NCI-H1092 treated with DMSO at 0.1 percent for 48 hours (cell line): ENCODE results near the gene TMCC1.
"Not testable (repeated sequence)": the region's sequence is repeated elsewhere in the genome, so short reads cannot be mapped to it uniquely, and the experiment has no call there.

ENCODE experiments used
- DNase-seq: peaks from one replicate; lab custom pipeline; 2025; lab: John Stamatoyannopoulos, UW

The TMCC1 gene

GRCh38 chr3:129644836-129645235, 248.7 kb downstream of the TMCC1 start:
- DNase-seq, result no peak

DNA sequence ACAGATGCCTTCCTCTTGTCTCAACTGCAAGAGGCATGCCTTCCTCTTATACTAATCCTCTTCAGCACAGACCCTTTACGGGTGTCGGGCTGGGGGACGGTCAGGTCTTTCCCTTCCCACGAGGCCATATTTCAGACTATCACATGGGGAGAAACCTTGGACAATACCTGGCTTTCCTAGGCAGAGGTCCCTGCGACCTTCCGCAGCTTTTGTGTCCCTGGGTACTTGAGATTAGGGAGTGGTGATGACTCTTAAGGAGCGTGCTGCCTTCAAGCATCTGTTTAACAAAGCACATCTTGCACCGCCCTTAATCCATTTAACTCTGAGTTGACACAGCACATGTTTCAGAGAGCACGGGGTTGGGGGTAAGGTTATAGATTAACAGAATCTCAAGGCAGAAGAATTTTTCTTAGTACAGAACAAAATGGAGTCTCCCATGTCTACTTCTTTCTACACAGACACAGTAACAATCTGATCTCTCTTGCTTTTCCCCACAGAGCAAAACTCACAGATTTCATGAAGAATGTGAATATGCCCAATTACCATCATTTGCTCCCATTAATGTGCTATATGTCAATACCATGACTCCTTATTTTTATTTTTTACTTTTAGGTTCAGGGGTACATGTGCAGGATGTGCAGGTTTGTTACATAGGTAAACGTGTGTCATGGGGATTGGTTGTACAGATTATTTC, 251.8 kb downstream of the TMCC1 start:
- not testable (repeated sequence) for DNase-seq

- not testable (repeated sequence) for DNase-seq
Observed at GRCh38 chr3:129640985-129641384, 252.5 kb downstream of the TMCC1 start.

GRCh38 chr3:129638481-129638880, 255.0 kb downstream of the TMCC1 start:
- DNase-seq, result no peak

DNA sequence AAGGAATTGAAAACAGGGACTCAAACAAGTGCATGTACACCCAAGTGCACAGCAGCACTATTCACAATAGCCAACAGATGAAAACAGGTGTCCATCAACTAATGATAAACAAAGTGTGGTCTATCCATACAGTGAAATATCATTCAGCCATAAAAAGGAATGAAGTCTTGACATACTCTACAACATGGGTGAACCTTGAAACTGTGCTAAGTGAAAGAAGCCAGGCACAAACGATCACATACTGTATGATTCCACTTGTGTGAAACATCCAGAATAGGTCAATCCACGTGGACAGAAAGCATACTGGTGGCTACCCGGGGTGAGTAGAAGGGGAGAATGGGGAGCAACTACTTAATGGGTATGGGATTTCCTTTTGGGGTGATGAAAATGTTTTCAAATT, 257.4 kb downstream of the TMCC1 start:
- no peak for DNase-seq

DNA sequence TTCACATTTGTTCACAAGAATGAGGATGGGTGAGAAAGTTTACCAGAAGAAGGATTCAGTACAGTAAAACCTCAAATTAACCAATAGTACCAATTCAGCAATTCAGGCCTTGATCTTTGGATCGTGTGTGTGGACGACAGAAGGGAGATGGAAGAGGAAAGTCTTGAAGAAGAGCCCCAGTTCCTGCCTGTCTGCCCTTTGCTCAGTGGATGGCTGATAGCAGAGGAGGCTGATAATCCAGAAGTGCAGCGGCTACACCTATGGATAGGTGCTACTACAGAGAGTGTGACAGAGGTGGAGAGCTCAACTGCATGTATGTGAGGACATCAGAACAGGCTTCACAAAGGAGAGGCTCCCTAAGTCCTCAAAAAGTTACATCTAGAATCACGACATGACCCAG, 257.9 kb downstream of the TMCC1 start:
- no peak for DNase-seq

DNA sequence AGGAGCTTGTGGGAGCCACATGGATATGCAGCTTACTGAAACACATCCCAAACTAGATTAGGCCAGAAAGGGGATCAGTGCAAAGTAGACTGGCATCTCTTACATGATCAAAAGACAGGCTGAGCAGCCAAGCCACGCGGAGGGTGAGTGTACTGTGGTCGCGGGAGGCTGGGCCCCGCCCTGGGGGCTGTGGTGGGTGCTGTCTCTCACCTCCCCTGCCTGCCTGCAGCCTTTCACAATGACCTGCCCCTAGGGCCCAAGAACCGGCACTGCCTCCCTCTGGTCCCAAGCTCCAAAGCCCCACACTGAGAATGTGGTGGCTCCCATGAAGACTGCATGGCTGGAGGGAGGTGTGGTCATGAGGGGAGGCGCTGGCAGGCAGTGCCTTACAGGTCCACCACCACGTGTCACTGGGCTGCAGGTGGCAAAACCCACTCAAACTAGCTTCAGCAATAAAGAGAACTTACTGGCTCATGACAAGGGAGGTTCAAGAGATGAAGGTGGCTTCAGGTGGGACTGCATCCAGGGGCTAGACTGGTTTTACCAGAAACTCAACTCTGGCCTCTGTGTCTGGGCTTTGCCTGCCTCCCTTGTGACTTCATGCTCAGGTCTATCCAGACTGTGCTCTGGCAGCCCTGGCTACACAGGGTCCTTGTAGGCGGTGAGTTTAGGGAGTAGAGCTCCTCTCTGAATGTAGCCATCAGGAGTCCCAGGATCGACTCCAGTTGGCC, 259.6 kb downstream of the TMCC1 start:
- DNase-seq, result no peak

GRCh38 chr3:129632977-129633376, 260.5 kb downstream of the TMCC1 start:
- no peak for DNase-seq

- DNase-seq, result no peak
Observed at GRCh38 chr3:129632556-129632955, 261.0 kb downstream of the TMCC1 start.

GRCh38 chr3:129632056-129632455, 261.5 kb downstream of the TMCC1 start:
- DNase-seq, result no peak

GRCh38 chr3:129629011-129629410, 264.5 kb downstream of the TMCC1 start:
- no peak for DNase-seq

DNA sequence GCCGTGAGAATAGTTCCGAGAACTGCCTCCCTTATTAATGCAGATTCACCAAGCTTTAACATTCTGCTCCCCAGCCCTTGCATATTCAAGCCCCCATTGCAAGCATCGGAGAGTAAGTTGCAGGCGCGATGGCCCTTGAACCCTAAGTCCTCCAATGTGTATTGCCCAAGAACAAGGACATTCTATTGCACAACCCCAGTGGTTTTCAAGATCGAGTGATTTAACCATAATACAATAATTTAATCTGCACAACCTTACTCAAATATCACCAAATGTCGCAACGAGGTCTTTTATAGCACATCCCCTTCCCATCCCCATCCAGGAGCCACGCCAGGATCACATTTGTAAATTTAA, 265.4 kb downstream of the TMCC1 start:
- no peak for DNase-seq

DNA sequence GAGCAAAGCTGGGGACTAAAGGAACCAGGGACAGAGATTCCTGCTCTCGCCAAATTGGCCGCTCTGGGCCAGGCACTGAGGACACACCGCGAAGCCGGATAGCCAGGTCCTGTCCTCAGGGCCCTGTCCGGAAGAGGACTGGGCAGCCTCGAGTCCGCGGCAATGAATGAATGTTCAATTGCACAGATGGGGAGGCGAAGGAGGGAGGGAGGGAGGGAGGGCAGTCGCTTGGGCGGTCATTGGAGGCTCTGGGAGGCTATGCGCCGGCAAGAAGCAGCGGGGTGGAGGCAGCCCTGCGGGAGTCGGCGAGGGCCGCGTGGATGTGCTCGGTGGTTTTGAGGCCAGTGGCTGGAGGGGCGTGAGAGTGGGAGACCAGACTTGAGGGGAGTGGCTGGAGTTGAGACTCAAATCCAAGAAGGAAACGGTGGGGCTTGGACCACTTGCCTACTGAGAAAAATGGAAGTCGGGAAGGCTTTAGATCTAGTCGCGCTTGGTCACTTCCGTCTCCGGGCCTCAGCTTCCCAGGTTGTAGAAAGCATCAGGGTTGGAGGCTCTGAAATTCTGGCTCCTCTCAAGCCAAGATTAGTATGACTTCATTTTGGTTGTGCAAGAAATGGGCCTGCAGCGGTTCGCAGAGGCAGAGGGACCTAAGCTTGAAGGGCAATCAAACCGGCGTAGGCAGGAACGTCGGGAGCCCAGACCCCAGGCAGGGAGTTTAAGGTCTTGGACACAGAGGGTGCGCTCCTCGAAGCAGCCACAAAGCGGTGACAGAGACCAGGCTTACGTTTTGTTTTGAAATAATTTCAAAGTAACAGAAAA, 266.0 kb downstream of the TMCC1 start:
- DNase-seq, result peak; percentile 77

GRCh38 chr3:129626744-129627349, 266.7 kb downstream of the TMCC1 start:
- peak; percentile 67 for DNase-seq

- DNase-seq, result no peak
Observed at GRCh38 chr3:129625072-129625874, 268.2 kb downstream of the TMCC1 start.

- no peak for DNase-seq
Observed at GRCh38 chr3:129624347-129625071, 269.0 kb downstream of the TMCC1 start.

- no peak for DNase-seq
Observed at GRCh38 chr3:129623447-129624118, 269.9 kb downstream of the TMCC1 start.

GRCh38 chr3:129622933-129623332, 270.6 kb downstream of the TMCC1 start:
- no peak for DNase-seq

DNA sequence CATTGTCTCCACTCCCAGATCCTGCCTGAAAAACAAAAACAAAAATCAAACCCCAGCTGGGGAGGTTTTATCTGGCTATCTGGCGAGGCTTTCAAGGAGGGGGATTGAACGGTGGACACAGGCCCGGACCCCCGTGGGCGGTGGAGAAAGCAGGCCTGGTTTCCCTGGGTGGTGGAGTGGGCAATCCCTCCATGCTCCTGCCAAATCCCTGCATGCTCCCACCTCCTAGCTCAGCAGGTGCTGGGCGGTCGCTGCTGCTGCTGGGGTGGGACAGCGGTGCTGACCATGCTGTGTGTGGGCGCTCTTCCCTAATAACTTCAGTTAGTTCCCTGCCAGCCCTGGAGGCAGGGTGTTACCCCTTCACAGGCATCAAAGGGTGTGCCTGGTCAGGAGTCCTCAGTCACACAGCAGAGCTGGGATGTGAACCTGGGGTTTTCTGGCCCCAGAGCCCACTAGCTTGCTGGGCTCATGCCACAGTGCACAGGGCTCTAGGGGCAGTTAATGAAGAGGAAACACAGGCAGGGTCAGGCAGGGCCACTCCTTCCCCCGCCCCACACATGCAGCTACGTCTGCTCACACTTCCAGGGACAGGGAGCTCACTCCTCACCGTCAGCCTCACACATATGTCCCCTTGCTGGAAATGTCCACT, 271.2 kb downstream of the TMCC1 start:
- DNase-seq, result no peak
